ENCODE measurements around the gene FABP2.

DNA sequence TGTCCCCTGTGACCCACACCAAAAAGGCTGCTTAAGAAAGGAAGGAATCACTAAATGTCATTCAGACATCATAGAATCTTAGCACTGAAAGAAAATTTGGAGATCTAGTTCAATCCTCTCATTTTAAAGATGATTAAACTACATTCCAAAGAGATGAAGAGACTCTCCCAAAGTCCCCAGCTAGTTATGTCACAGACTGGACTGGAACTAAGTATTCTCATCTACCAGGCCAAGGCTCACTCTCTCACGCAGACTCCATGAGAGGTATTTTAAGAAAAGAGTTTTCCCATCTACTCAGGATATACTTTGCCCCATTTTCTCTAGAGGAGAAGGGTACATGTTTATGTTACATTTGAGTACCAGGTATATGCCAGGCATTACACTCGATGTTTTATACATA is 6.9 kb downstream of the FABP2 start:
- TF ChIP-seq, protein P1, sequence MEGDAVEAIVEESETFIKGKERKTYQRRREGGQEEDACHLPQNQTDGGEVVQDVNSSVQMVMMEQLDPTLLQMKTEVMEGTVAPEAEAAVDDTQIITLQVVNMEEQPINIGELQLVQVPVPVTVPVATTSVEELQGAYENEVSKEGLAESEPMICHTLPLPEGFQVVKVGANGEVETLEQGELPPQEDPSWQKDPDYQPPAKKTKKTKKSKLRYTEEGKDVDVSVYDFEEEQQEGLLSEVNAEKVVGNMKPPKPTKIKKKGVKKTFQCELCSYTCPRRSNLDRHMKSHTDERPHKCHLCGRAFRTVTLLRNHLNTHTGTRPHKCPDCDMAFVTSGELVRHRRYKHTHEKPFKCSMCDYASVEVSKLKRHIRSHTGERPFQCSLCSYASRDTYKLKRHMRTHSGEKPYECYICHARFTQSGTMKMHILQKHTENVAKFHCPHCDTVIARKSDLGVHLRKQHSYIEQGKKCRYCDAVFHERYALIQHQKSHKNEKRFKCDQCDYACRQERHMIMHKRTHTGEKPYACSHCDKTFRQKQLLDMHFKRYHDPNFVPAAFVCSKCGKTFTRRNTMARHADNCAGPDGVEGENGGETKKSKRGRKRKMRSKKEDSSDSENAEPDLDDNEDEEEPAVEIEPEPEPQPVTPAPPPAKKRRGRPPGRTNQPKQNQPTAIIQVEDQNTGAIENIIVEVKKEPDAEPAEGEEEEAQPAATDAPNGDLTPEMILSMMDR (IDR thresholded peaks at IDR 0.05): no peak
- no peak for TF ChIP-seq POLR2A (IDR thresholded peaks at IDR 0.05)
